Dermis blood vessel endothelial cell (primary cell): ENCODE measurements around the gene TLK2. TPM values are rescaled to one million over a fixed set of nuclear protein-coding genes. Genes with fewer than 3 reads are reported as not detected.

Experiments
- DNase-seq: peaks from one replicate; pipeline ENCODE4 v3.0.0; 2010
- total RNA-seq: library from RNA; depleted of rRNA; stranded (reverse); fragments of >200 nt; gene quantifications from 2 replicates; pipeline ENCODE4 v1.2.3, GENCODE V29; 2014

Gene TLK2
- total RNA-seq, 1 donor from 2014 or later, result 54.3 TPM

GRCh38 chr17:62658136-62658920 is 179.7 kb downstream of the TLK2 start:
- DNase-seq, result no peak

DNA sequence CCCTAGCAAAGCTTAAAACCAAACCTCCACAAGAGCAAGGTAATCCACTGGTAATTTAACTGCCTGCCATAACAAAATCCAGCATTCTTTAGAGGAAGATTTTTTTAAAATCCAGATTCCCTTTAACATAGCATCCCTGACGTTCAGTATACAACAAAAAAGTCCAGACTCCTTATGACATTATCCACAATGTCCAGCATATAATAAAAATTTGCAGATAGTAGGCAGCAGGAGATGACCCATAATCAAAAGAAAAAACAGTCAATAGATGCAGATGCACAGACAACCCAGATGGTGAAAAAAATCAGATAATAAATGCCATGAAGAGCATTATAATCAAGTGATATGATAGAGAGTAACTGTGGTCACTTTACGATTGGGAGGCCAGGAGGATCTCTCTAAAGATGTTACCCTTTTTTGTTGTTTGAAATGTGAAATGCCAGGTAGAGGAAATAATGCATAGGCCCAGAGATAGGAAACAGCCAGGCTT is 182.0 kb downstream of the TLK2 start:
- DNase-seq, result no peak

DNA sequence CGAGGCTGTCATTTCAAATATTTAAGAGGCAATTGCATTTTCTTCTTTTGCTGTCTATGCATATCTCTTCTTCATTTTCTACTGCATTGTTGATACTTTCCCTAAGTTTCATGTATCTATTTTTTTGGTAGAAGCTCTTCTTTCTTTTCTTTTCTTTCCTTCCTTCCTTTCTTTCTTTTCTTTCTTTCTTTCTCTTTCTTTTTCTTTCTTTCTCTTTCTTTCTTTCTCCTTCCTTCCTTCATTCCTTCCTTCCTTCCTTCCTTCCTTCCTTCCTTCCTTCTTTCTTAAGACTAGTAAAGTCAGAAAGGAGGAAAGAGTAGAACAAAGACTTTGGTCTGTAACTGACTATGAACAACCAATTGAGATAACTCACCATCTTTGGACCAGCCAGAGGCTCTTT is 182.7 kb downstream of the TLK2 start:
- DNase-seq, result no peak

DNA sequence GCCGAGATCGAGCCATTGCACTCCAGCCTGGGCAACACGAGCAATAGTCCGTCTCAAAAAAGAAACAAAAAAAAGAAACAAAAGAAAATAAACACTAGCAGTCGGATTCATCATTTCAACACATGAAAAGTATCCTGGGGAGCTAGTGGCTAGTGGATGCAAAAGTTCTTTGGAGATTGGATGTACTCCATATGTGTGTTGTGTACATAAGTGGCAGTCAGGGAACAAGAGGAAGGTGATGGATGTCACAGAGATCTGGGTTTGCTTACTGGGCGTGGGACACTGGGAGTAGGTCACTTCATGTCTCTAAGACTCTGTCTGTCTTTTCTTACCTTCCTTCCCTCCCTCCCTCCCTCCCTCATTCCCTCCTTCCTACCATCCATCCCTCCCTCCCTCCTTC is 184.2 kb downstream of the TLK2 start:
- DNase-seq, result no peak

Other genes starting within 250 kb of the TLK2 start
- not detected in 2 replicates for gene EFCAB3, start 98.3 kb upstream of the TLK2 start, total RNA-seq
- gene METTL2A, start 54.9 kb upstream of the TLK2 start, total RNA-seq, result 18.1 and 18.7 TPM in 2 replicates
- 10.8 and 10.9 TPM in 2 replicates for gene MRC2, start 148.8 kb downstream of the TLK2 start, total RNA-seq